Activated CD8-positive, alpha-beta T cell treated with anti-CD3 and anti-CD28 coated beads for 36 hours (primary cell): Measurements from ENCODE around the gene FOXB1. TPM values are rescaled to one million over a fixed set of nuclear protein-coding genes. Genes with fewer than 3 reads are reported as not detected.

ENCODE experiments used
- ATAC-seq: fragments of 200-7000 bp; cut with Tn5 transposase; one replicate; pipeline ENCODE4 v1.10.0; 2021; ENCODE audit warnings: mild to moderate bottlenecking, moderate library complexity
- CTCF ChIA-PET: fragments of 350-600 bp; sonication (Branson Sonifier 250); formaldehyde crosslinking; loops from one replicate; lab custom pipeline; 2021; ENCODE audit warnings: antibody characterized with exemption; lab: Charles Lee
- POLR2A ChIA-PET: fragments of 350-600 bp; sonication (Branson Sonifier 250); formaldehyde crosslinking; loops from one replicate; lab custom pipeline; 2021; ENCODE audit warnings: antibody characterized with exemption; lab: Charles Lee
- DNase-seq: peaks from one replicate; pipeline ENCODE4 v3.0.0-alpha.2; 2020
- H3K27ac Mint-ChIP-seq: one replicate; pipeline ENCODE4 v1.8.0; 2021; ENCODE audit warnings: mild to moderate bottlenecking, mixed read lengths
- H3K27me3 Mint-ChIP-seq: one replicate; pipeline ENCODE4 v1.8.0; 2021; ENCODE audit warnings: mixed read lengths
- H3K36me3 Mint-ChIP-seq: one replicate; pipeline ENCODE4 v1.8.0; 2021; ENCODE audit warnings: low read depth, mixed read lengths
- H3K4me1 Mint-ChIP-seq: one replicate; pipeline ENCODE4 v1.8.0; 2021; ENCODE audit warnings: low read depth, mixed read lengths
- H3K4me3 Mint-ChIP-seq: one replicate; pipeline ENCODE4 v1.8.0; 2021; ENCODE audit warnings: mild to moderate bottlenecking, moderate library complexity, mixed read lengths
- H3K9me3 Mint-ChIP-seq: one replicate; pipeline ENCODE4 v1.8.0; 2021; ENCODE audit warnings: mixed read lengths
- intact Hi-C: fragments of 100-400 bp; cut with micrococcal nuclease; formaldehyde crosslinking; loops from one replicate; pipeline ENCODE4 v1.10.0; 2022
- total RNA-seq, 2 experiments: library from RNA; stranded (reverse); gene quantifications; one replicate each; pipeline ENCODE4 v1.2.3, GENCODE V29; 2021
- TF ChIP-seq, protein P1 (sequence below): fragments of 200-600 bp; IDR thresholded peaks from one replicate; pipeline ENCODE4 v1.8.0; 2022; ENCODE audit warnings: antibody characterized with exemption, mild to moderate bottlenecking

FOXB1 gene
- total RNA-seq, 2 experiments from 2014 or later = 0.13 to 0.36 TPM

DNA sequence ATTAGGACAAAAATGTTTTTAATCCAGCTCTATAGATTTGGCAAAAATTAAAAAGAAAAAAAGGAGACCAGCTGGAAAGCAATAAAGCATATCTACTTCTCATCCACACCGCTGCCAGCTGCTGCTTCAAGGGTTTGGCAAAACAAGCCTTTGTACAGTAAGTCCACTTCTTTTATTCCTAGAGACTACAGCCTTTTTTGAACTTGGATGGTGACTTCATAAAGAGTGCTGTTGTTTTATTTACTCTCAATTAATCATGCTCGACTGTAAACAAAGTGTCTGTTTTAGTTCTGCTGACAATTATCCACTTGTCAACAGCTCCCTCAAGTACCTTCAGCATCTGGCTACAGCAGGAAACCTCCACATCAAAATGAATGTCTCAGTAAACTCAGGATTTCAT is 12.3 kb upstream of the FOXB1 start:
- Mint-ChIP-seq H3K36me3 (no peaks in the 10 kb centered on the region), H3K27ac (no peak overlapping the region), H3K4me3 (no peak overlapping the region), H3K4me1 (peaks cover 27% of the 10 kb centered on the region), H3K27me3 (peaks cover 55% of the 10 kb centered on the region), H3K9me3 (no peaks in the 10 kb centered on the region)
- DNase-seq = no peak
- no peak for ATAC-seq
- CTCF ChIA-PET = interaction anchor here (1.6 to 2.0 kb wide), 2 partner anchors 16 to 74 kb away, joined by 4 to 5 read pairs; no protein-coding TSS in a partner anchor
- intact Hi-C loops = no loop called here
- TF ChIP-seq, protein P1, sequence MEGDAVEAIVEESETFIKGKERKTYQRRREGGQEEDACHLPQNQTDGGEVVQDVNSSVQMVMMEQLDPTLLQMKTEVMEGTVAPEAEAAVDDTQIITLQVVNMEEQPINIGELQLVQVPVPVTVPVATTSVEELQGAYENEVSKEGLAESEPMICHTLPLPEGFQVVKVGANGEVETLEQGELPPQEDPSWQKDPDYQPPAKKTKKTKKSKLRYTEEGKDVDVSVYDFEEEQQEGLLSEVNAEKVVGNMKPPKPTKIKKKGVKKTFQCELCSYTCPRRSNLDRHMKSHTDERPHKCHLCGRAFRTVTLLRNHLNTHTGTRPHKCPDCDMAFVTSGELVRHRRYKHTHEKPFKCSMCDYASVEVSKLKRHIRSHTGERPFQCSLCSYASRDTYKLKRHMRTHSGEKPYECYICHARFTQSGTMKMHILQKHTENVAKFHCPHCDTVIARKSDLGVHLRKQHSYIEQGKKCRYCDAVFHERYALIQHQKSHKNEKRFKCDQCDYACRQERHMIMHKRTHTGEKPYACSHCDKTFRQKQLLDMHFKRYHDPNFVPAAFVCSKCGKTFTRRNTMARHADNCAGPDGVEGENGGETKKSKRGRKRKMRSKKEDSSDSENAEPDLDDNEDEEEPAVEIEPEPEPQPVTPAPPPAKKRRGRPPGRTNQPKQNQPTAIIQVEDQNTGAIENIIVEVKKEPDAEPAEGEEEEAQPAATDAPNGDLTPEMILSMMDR = no peak
- POLR2A ChIA-PET = no interaction called here

DNA sequence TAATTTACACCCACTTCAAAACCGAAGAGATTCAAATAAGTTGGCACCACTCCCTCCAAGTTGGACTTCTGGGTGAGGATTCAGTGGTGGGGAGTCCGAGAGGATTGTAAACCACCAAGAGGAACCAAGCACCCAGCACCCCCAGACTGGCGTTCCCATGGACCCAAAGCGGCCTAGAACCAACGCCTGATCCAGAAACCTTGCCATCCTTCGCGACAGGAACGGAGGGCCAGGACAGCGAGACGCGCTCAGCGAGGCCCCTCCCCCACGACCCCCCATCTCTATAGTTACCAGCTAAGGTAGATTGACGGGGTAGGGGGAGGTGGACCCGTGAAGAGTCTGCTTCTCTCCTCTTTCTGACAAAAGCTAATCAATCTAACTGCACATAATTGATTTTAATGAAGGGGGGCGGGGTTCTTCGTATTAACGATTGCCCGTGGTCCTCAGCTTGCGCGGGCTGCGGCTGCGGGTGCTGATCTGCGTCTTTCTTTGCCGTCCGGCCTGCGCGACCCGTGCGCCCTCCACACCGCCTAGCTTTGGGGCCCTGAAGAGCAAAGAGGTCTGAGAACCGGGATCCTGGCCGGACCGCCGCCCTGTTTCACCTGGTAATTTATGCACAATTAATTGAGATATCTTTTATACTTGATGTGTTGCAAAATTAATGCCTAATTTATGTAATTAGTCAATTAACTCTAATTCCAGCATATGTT is 10.9 kb upstream of the FOXB1 start:
- Mint-ChIP-seq H3K4me3 (no peak overlapping the region), H3K27ac (no peak overlapping the region), H3K9me3 (no peaks in the 10 kb centered on the region), H3K4me1 (peaks cover 32% of the 10 kb centered on the region), H3K36me3 (no peaks in the 10 kb centered on the region), H3K27me3 (peaks cover 66% of the 10 kb centered on the region)
- intact Hi-C loops = no loop called here
- ChIA-PET CTCF (interaction anchor here (1.6 to 3.6 kb wide), 5 partner anchors 11 to 268 kb away, joined by 3 to 22 read pairs (median 8); partner anchors contain the start of gene FOXB1), POLR2A (interaction anchor here (0.8 to 1.1 kb wide), 2 partner anchors 71 to 269 kb away, joined by 3 read pairs; no protein-coding TSS in a partner anchor)
- ATAC-seq (no peak), DNase-seq (no peak)
- TF ChIP-seq, protein P1 = no peak

DNA sequence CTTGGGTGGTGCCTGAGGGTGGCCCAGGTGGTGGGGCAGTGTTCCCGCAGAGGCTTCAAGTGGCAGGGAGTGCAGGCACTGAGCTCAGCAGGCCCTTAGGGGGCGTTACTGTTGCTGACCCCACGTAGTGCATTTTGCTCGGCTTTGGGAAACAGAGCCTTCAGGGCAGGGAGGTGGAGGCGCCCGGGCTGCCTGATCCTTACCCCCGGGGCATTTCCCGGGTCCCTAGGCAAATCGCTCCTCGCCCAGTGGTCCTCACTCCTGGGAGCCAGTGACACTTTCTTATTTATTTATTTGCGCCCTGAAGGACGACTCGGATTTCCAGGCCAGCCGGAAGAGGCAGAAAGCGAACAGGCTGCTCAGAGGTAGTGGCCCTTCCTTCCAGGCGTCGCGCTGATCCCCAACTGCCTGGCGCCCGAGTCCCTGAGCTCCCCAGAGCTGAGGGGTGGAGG is 10.1 kb upstream of the FOXB1 start:
- POLR2A ChIA-PET = interaction anchor here (0.8 to 1.1 kb wide), 2 partner anchors 72 to 268 kb away, joined by 3 read pairs; no protein-coding TSS in a partner anchor
- peaks cover 72% of the 10 kb centered on the region for H3K27me3 Mint-ChIP-seq
- peaks cover 32% of the 10 kb centered on the region for H3K4me1 Mint-ChIP-seq
- TF ChIP-seq, protein P1 = peak; percentile 39
- H3K9me3 Mint-ChIP-seq = no peaks in the 10 kb centered on the region
- no peak overlapping the region for H3K27ac Mint-ChIP-seq
- peak overlapping the region; percentile 15 for H3K4me3 Mint-ChIP-seq
- H3K36me3 Mint-ChIP-seq = no peaks in the 10 kb centered on the region
- CTCF ChIA-PET = interaction anchor here (0.7 to 3.6 kb wide), 7 partner anchors 10 to 269 kb away, joined by 3 to 22 read pairs (median 5); partner anchors contain the start of gene FOXB1
- peak; percentile 40 for ATAC-seq
- intact Hi-C loops = no loop called here
- DNase-seq = peak; percentile 49

DNA sequence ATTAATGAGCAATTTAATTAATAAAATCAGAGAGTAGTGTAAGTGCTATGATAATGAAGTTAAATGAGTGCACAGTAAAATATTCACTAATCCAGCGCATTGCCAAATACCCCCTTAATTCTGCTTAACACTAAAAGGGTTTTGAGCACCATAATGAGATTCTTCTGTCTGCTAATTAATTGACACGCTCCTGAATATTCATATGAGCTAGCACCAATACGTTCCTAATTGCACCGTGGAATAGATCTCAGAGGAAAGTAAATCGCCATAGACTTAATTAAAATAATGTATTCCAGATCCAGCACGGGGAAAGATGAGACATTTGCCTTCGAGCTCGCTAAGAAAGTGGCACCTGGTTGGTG is 9.6 kb upstream of the FOXB1 start:
- no peak overlapping the region for H3K27ac Mint-ChIP-seq
- no peak for DNase-seq
- intact Hi-C loops = no loop called here
- no peaks in the 10 kb centered on the region for H3K36me3 Mint-ChIP-seq
- H3K4me1 Mint-ChIP-seq = peaks cover 37% of the 10 kb centered on the region
- H3K9me3 Mint-ChIP-seq = no peaks in the 10 kb centered on the region
- peaks cover 77% of the 10 kb centered on the region for H3K27me3 Mint-ChIP-seq
- peak overlapping the region; percentile 46 for H3K4me3 Mint-ChIP-seq
- TF ChIP-seq, protein P1 = no peak
- ChIA-PET POLR2A (interaction anchor here (0.7 to 1.1 kb wide), 2 partner anchors 10 to 25 kb away, joined by 3 read pairs; partner anchors contain the start of gene FOXB1), CTCF (interaction anchor here (0.7 to 3.6 kb wide), 8 partner anchors 9 to 269 kb away, joined by 3 to 22 read pairs (median 4); partner anchors contain the start of gene FOXB1)
- ATAC-seq = no peak
